CD14-positive monocyte (primary cell): ENCODE measurements around the gene RAB37. TPM values are rescaled to one million over a fixed set of nuclear protein-coding genes. Genes with fewer than 3 reads are reported as not detected.

Experiments
- DNase-seq, 3 donors: peaks; one replicate each; pipeline ENCODE4 v3.0.0-alpha.2; 2011 to 2022
- H2AFZ ChIP-seq: 2 replicates; pipeline ENCODE4 v1.6.0; 2012; ENCODE audit warnings: mild to moderate bottlenecking, low read depth, low read length, inconsistent platforms; ENCODE audit not compliant: insufficient read depth, poor library complexity, severe bottlenecking
- H3K27ac ChIP-seq, 2 donors: 1 replicate in 1 of 2; 2 replicates in 1 of 2; pipeline ENCODE4 v1.5.1; 2012 to 2013; ENCODE audit warnings: low read length in 2 of 2, control low read depth in 1 of 2, inconsistent platforms in 1 of 2, low read depth in 1 of 2, mild to moderate bottlenecking in 1 of 2
- H3K27me3 ChIP-seq, 2 donors: one replicate each; pipeline versions ENCODE4 v1.6.0 to v1.6.1; 2011 to 2013; ENCODE audit warnings: low read length in 2 of 2; ENCODE audit not compliant: control insufficient read depth in 2 of 2, insufficient read depth in 2 of 2
- H3K36me3 ChIP-seq, 2 donors: replicated peaks in 1 of 2; 1 replicate in 1 of 2; 2 replicates in 1 of 2; pipeline versions ENCODE4 v1.5.1 to v1.6.1; 2012 to 2013; ENCODE audit warnings: low read length in 2 of 2, control low read depth in 1 of 2, inconsistent platforms in 1 of 2, mild to moderate bottlenecking in 1 of 2; ENCODE audit not compliant: insufficient read depth in 2 of 2, control insufficient read depth in 1 of 2
- H3K4me1 ChIP-seq, 2 donors: 1 replicate in 1 of 2; 2 replicates in 1 of 2; pipeline versions ENCODE4 v1.5.1 to v1.6.1; 2012 to 2013; ENCODE audit warnings: low read length in 2 of 2, control low read depth in 1 of 2, inconsistent platforms in 1 of 2, mild to moderate bottlenecking in 1 of 2, moderate library complexity in 1 of 2; ENCODE audit not compliant: insufficient read depth in 2 of 2, control insufficient read depth in 1 of 2
- H3K4me2 ChIP-seq: replicated peaks from 2 replicates; pipeline ENCODE3; 2012; ENCODE audit warnings: low read length, moderate library complexity, mild to moderate bottlenecking; ENCODE audit not compliant: poor library complexity, severe bottlenecking; ENCODE audit errors: extremely low read depth
- H3K4me3 ChIP-seq, 3 experiments: fragments of 200-600 bp in 1 of 3; sonication (generic) in 1 of 3; replicated peaks in 1 of 3; 1 replicate in 2 of 3; 2 replicates in 1 of 3; pipeline ENCODE4 v1.5.1; 2011 to 2013; ENCODE audit warnings: low read length in 3 of 3, mild to moderate bottlenecking in 3 of 3, control low read depth in 2 of 3, low read depth in 2 of 3, inconsistent platforms in 1 of 3, moderate library complexity in 1 of 3
- H3K79me2 ChIP-seq: 2 replicates; pipeline ENCODE4 v1.6.0; 2012; ENCODE audit warnings: mild to moderate bottlenecking, control low read depth, inconsistent platforms, low read length, moderate library complexity; ENCODE audit not compliant: insufficient read depth
- H3K9ac ChIP-seq: 2 replicates; pipeline ENCODE4 v1.6.0; 2017; ENCODE audit warnings: low read length, mild to moderate bottlenecking; ENCODE audit not compliant: insufficient read depth, poor library complexity, severe bottlenecking
- H3K9me3 ChIP-seq, 2 donors: replicated peaks in 1 of 2; 1 replicate in 1 of 2; 2 replicates in 1 of 2; pipeline versions ENCODE4 v1.5.1 to v1.6.1; 2012 to 2013; ENCODE audit warnings: low read length in 2 of 2, control low read depth in 1 of 2; ENCODE audit not compliant: control insufficient read depth in 1 of 2, insufficient read depth in 1 of 2
- H4K20me1 ChIP-seq: 2 replicates; pipeline ENCODE4 v1.6.0; 2012; ENCODE audit warnings: mild to moderate bottlenecking, low read length, control low read depth, moderate library complexity; ENCODE audit not compliant: insufficient read depth
- H3K27ac Mint-ChIP-seq, 7 donors: one replicate each; pipeline ENCODE4 v1.8.0; 2020; ENCODE audit warnings: mild to moderate bottlenecking in 7 of 7, mixed read lengths in 7 of 7, moderate library complexity in 6 of 7, inconsistent platforms in 2 of 7
- H3K27me3 Mint-ChIP-seq, 3 donors: one replicate each; pipeline ENCODE4 v1.8.0; 2021 to 2022; ENCODE audit warnings: low read depth in 3 of 3, mild to moderate bottlenecking in 3 of 3, mixed read lengths in 3 of 3, moderate library complexity in 3 of 3, inconsistent platforms in 1 of 3
- H3K36me3 Mint-ChIP-seq, 2 donors: one replicate each; pipeline ENCODE4 v1.8.0; 2020; ENCODE audit warnings: mixed read lengths in 2 of 2, inconsistent platforms in 1 of 2, mild to moderate bottlenecking in 1 of 2
- H3K4me1 Mint-ChIP-seq: one replicate; pipeline ENCODE4 v1.8.0; 2020; ENCODE audit warnings: mild to moderate bottlenecking, mixed read lengths
- H3K4me3 Mint-ChIP-seq, 2 donors: one replicate each; pipeline ENCODE4 v1.8.0; 2020; ENCODE audit warnings: mild to moderate bottlenecking in 2 of 2, mixed read lengths in 2 of 2, moderate library complexity in 1 of 2
- H3K9me3 Mint-ChIP-seq, 7 donors: one replicate each; pipeline ENCODE4 v1.8.0; 2020 to 2022; ENCODE audit warnings: mixed read lengths in 7 of 7, mild to moderate bottlenecking in 6 of 7, moderate library complexity in 6 of 7, inconsistent platforms in 2 of 7
- WGBS: methylation state at CpG from one replicate; pipeline ENCODE4 v1.1.5; 2013; ENCODE audit warnings: missing lambda C conversion rate; ENCODE audit not compliant: insufficient coverage; 5-methylcytosine and 5-hydroxymethylcytosine counted together
- intact Hi-C, 2 donors: fragments of 100-400 bp; cut with micrococcal nuclease; formaldehyde crosslinking; loops; one replicate each; pipeline versions ENCODE4 v1.15.0 to v1.15.1; 2023
- polyA plus RNA-seq, 3 donors: library from polyadenylated mRNA; depleted of rRNA in 1 of 3; unstranded in 2 of 3; stranded (reverse) in 1 of 3; fragments of 300-500 nt in 2 of 3; fragments of >200 nt in 1 of 3; fragmentation: Illumina TruSeq in 2 of 3; gene quantifications; 1 replicate in 2 of 3; 2 replicates in 1 of 3; pipeline ENCODE4 v1.2.3, GENCODE V29; 2012 to 2021
- TF ChIP-seq, protein P1 (sequence below): fragments of 200-600 bp; IDR thresholded peaks from one replicate; pipeline ENCODE4 v1.8.0; 2022; ENCODE audit warnings: antibody characterized with exemption, mild to moderate bottlenecking

RAB37 gene
- polyA plus RNA-seq, 3 donors: 26.8 to 40.9 (median 33.1) TPM

GRCh38 chr17:74744349-74744713 is 7.3 kb downstream of the RAB37 start:
- peaks cover 9 to 21% of the 10 kb centered on the region in 2 donors for H3K36me3 Mint-ChIP-seq
- peaks cover 55% of the 10 kb centered on the region for H3K79me2 ChIP-seq
- peaks cover 75% of the 10 kb centered on the region for H3K4me1 Mint-ChIP-seq
- peak overlapping the region in 2 of 7 donors; percentile 15 to 46 for H3K27ac Mint-ChIP-seq
- H3K27me3 ChIP-seq: no peaks in the 10 kb centered on the region
- no peak overlapping the region for H3K4me2 ChIP-seq
- peaks cover 78 to 88% of the 10 kb centered on the region in 2 donors for H3K4me1 ChIP-seq
- no peak overlapping the region for H2AFZ ChIP-seq
- H3K4me3 Mint-ChIP-seq: peak overlapping the region in 1 of 2 donors; percentile 15
- intact Hi-C loops: loop anchor here (1.0 to 10.0 kb wide), 3 partner anchors 118 to 210 kb away; no protein-coding TSS in a partner anchor
- 10% methylated on average over 2 of the region's 2 CpGs for WGBS
- H3K9me3 ChIP-seq: no peaks in the 10 kb centered on the region
- peaks cover 0 to 2% (median 0%) of the 10 kb centered on the region in 7 donors for H3K9me3 Mint-ChIP-seq
- no peak overlapping the region for H3K9ac ChIP-seq
- peaks cover 0 to under 1% (median 0%) of the 10 kb centered on the region in 3 donors for H3K27me3 Mint-ChIP-seq
- no peak overlapping the region for H3K27ac ChIP-seq
- DNase-seq: peak in 1 of 3 donors; percentile 17
- H3K4me3 ChIP-seq: no peak overlapping the region
- TF ChIP-seq, protein P1, sequence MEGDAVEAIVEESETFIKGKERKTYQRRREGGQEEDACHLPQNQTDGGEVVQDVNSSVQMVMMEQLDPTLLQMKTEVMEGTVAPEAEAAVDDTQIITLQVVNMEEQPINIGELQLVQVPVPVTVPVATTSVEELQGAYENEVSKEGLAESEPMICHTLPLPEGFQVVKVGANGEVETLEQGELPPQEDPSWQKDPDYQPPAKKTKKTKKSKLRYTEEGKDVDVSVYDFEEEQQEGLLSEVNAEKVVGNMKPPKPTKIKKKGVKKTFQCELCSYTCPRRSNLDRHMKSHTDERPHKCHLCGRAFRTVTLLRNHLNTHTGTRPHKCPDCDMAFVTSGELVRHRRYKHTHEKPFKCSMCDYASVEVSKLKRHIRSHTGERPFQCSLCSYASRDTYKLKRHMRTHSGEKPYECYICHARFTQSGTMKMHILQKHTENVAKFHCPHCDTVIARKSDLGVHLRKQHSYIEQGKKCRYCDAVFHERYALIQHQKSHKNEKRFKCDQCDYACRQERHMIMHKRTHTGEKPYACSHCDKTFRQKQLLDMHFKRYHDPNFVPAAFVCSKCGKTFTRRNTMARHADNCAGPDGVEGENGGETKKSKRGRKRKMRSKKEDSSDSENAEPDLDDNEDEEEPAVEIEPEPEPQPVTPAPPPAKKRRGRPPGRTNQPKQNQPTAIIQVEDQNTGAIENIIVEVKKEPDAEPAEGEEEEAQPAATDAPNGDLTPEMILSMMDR: no peak
- no peaks in the 10 kb centered on the region for H3K36me3 ChIP-seq
- peaks cover 8% of the 10 kb centered on the region for H4K20me1 ChIP-seq

DNA sequence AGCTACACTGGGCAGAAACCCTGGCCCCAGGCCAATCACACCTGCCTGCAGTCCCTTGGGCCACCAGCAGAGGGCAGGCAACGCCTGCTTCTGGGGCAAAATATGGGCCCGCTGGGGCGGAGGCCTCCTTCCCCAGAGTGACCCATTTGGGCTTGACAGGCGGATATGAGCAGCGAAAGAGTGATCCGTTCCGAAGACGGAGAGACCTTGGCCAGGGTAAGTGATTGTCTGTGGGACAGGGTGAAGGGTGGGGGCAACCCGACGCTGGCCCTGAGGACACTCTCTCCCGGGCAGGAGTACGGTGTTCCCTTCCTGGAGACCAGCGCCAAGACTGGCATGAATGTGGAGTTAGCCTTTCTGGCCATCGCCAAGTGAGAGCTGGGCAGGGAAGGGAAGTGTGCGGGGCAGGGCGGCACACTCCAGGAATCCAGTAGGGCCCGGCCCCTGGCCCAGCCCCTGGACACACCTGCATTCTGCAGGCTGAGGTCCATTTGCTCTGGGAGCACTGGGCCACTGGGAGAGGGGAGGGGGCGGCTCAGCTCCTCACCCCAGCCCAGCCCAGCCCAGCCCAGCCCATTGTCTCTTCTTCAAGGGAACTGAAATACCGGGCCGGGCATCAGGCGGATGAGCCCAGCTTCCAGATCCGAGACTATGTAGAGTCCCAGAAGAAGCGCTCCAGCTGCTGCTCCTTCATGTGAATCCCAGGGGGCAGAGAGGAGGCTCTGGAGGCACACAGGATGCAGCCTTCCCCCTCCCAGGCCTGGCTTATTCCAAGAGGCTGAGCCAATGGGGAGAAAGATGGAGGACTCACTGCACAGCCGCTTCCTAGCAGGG is 7.9 kb downstream of the RAB37 start:
- intact Hi-C loops: loop anchor here (1.0 to 10.0 kb wide), 3 partner anchors 117 to 210 kb away; no protein-coding TSS in a partner anchor
- peaks cover 77 to 88% of the 10 kb centered on the region in 2 donors for H3K4me1 ChIP-seq
- H3K27me3 Mint-ChIP-seq: no peaks in the 10 kb centered on the region
- H3K4me2 ChIP-seq: peak overlapping the region; percentile 30
- peak overlapping the region in 1 of 3 experiments; percentile 41 for H3K4me3 ChIP-seq
- H3K27me3 ChIP-seq: no peaks in the 10 kb centered on the region
- TF ChIP-seq, protein P1: peak; percentile 100
- peak overlapping the region; percentile 35 to 45 for H3K4me3 Mint-ChIP-seq
- no peak overlapping the region for H2AFZ ChIP-seq
- no peaks in the 10 kb centered on the region for H3K9me3 ChIP-seq
- peaks cover 9 to 21% of the 10 kb centered on the region in 2 donors for H3K36me3 Mint-ChIP-seq
- peak; percentile 79 to 82 (median 80) for DNase-seq
- WGBS: 25% methylated on average over 14 of the region's 24 CpGs
- H3K9me3 Mint-ChIP-seq: peaks cover 0 to 2% (median 0%) of the 10 kb centered on the region in 7 donors
- peaks cover 55% of the 10 kb centered on the region for H3K79me2 ChIP-seq
- peaks cover 74% of the 10 kb centered on the region for H3K4me1 Mint-ChIP-seq
- peaks cover 14% of the 10 kb centered on the region for H4K20me1 ChIP-seq
- H3K9ac ChIP-seq: no peak overlapping the region
- H3K36me3 ChIP-seq: no peaks in the 10 kb centered on the region
- H3K27ac Mint-ChIP-seq: peak overlapping the region in 6 of 7 donors; percentile 8 to 74 (median 47)
- H3K27ac ChIP-seq: no peak overlapping the region
